ENCODE data around the gene SFXN5.
A peak's percentile ranks its signal among the peaks of the same experiment; 100 is the strongest.

SFXN5 gene

GRCh38 chr2:73043929-73044832 lies 27.3 kb downstream of the SFXN5 start:
- DNase-seq (ENCODE audit: low spot score), result no peak

- DNase-seq (ENCODE audit: low spot score), result no peak
These were observed 28.2 kb downstream of the SFXN5 start for GRCh38 chr2:73043276-73043675.

GRCh38 chr2:73037947-73038585 lies 33.4 kb downstream of the SFXN5 start:
- no peak for DNase-seq (ENCODE audit: low spot score)

GRCh38 chr2:73036766-73037165 lies 34.7 kb downstream of the SFXN5 start:
- DNase-seq (ENCODE audit: low spot score), result no peak

- DNase-seq (ENCODE audit: low spot score), result no peak
These were observed 35.4 kb downstream of the SFXN5 start for GRCh38 chr2:73035899-73036711.

- no peak for DNase-seq (ENCODE audit: low spot score)
These were observed 36.7 kb downstream of the SFXN5 start for GRCh38 chr2:73034661-73035375.

GRCh38 chr2:73033766-73034381 lies 37.6 kb downstream of the SFXN5 start:
- no peak for DNase-seq (ENCODE audit: low spot score)

- DNase-seq (ENCODE audit: low spot score), result no peak
These were observed 38.3 kb downstream of the SFXN5 start for GRCh38 chr2:73033142-73033765.

GRCh38 chr2:73032702-73033097 lies 38.8 kb downstream of the SFXN5 start:
- no peak for DNase-seq (ENCODE audit: low spot score)

GRCh38 chr2:73031725-73032701 lies 39.5 kb downstream of the SFXN5 start:
- no peak for DNase-seq (ENCODE audit: low spot score)

GRCh38 chr2:73031095-73031678 lies 40.3 kb downstream of the SFXN5 start:
- DNase-seq (ENCODE audit: low spot score), result no peak

GRCh38 chr2:73028841-73029240 lies 42.7 kb downstream of the SFXN5 start:
- DNase-seq (ENCODE audit: low spot score), result peak; percentile 32

- no peak for DNase-seq (ENCODE audit: low spot score)
These were observed 44.2 kb downstream of the SFXN5 start for GRCh38 chr2:73027340-73027739.

GRCh38 chr2:73023497-73023896 lies 48.0 kb downstream of the SFXN5 start:
- no peak for DNase-seq (ENCODE audit: low spot score)

- no peak for DNase-seq (ENCODE audit: low spot score)
These were observed 49.4 kb downstream of the SFXN5 start for GRCh38 chr2:73022024-73022568.

- no peak for DNase-seq (ENCODE audit: low spot score)
These were observed 50.0 kb downstream of the SFXN5 start for GRCh38 chr2:73021371-73022010.

- peak; percentile 11 for DNase-seq (ENCODE audit: low spot score)
These were observed 50.7 kb downstream of the SFXN5 start for GRCh38 chr2:73020657-73021370.

- DNase-seq (ENCODE audit: low spot score), result no peak
These were observed 51.2 kb downstream of the SFXN5 start for GRCh38 chr2:73020306-73020656.

Measured in COLO829 (cell line).